Retina (tissue), 1 donor: Measurements from ENCODE around the gene RAB14.
"Not testable (repeated sequence)": the region's sequence is repeated elsewhere in the genome, so short reads cannot be mapped to it uniquely, and the experiment has no call there.

ENCODE experiments used
- DNase-seq: peaks from one replicate; pipeline ENCODE4 v3.0.0-alpha.2; 2016

RAB14 gene

GRCh38 chr9:121189006-121189405 is 12.7 kb downstream of the RAB14 start:
- DNase-seq: no peak

GRCh38 chr9:121187636-121188305 is 13.9 kb downstream of the RAB14 start:
- no peak for DNase-seq

GRCh38 chr9:121185774-121186403 is 15.8 kb downstream of the RAB14 start:
- no peak for DNase-seq

GRCh38 chr9:121185178-121185745 is 16.4 kb downstream of the RAB14 start:
- DNase-seq: no peak

GRCh38 chr9:121184463-121184862 is 17.2 kb downstream of the RAB14 start:
- DNase-seq: no peak

- no peak for DNase-seq
These were observed 17.8 kb downstream of the RAB14 start for GRCh38 chr9:121183666-121184423.

GRCh38 chr9:121182989-121183388 is 18.7 kb downstream of the RAB14 start:
- no peak for DNase-seq

GRCh38 chr9:121182101-121182836 is 19.4 kb downstream of the RAB14 start:
- no peak for DNase-seq

- no peak for DNase-seq
These were observed 21.6 kb downstream of the RAB14 start for GRCh38 chr9:121179930-121180681.

GRCh38 chr9:121179373-121179721 is 22.3 kb downstream of the RAB14 start:
- not testable (repeated sequence) for DNase-seq

- DNase-seq: no peak
These were observed 22.8 kb downstream of the RAB14 start for GRCh38 chr9:121178676-121179372.

GRCh38 chr9:121173501-121173900 is 28.2 kb downstream of the RAB14 start:
- DNase-seq: no peak

GRCh38 chr9:121172726-121173487 is 28.8 kb downstream of the RAB14 start:
- DNase-seq: no peak

- no peak for DNase-seq
These were observed 30.4 kb downstream of the RAB14 start for GRCh38 chr9:121171236-121171635.

GRCh38 chr9:121169094-121169601 is 32.5 kb downstream of the RAB14 start:
- no peak for DNase-seq

- no peak for DNase-seq
These were observed 33.6 kb downstream of the RAB14 start for GRCh38 chr9:121168052-121168451.

GRCh38 chr9:121160025-121160424 is 41.6 kb downstream of the RAB14 start:
- DNase-seq: no peak

GRCh38 chr9:121157939-121158338 is 43.7 kb downstream of the RAB14 start:
- DNase-seq: no peak

GRCh38 chr9:121156263-121156731 is 45.4 kb downstream of the RAB14 start:
- DNase-seq: no peak

GRCh38 chr9:121154782-121155181 is 46.9 kb downstream of the RAB14 start:
- DNase-seq: no peak
